Muscle layer of duodenum (tissue), 2 donors: ENCODE data around the gene ACAP2.
A peak's percentile ranks its signal among the peaks of the same experiment; 100 is the strongest.

Experiments used
- H3K27ac ChIP-seq: one replicate; pipeline ENCODE4 v1.7.0; 2013; ENCODE audit warnings: mild to moderate bottlenecking, low read length
- H3K27me3 ChIP-seq: one replicate; pipeline ENCODE4 v1.7.0; 2013; ENCODE audit warnings: low read depth, mild to moderate bottlenecking, control low read depth, low read length
- H3K36me3 ChIP-seq, 2 donors: one replicate each; pipeline ENCODE4 v1.7.0; 2013; ENCODE audit warnings: low read length in 2 of 2, control low read depth in 1 of 2, mild to moderate bottlenecking in 1 of 2; ENCODE audit not compliant: insufficient read depth in 2 of 2, control insufficient read depth in 1 of 2
- H3K4me1 ChIP-seq, 2 donors: one replicate each; pipeline ENCODE4 v1.7.0; 2013; ENCODE audit warnings: low read length in 2 of 2, mild to moderate bottlenecking in 2 of 2, control low read depth in 1 of 2, moderate library complexity in 1 of 2; ENCODE audit not compliant: insufficient read depth in 2 of 2, control insufficient read depth in 1 of 2
- H3K4me3 ChIP-seq, 2 donors: one replicate each; pipeline ENCODE4 v1.7.0; 2013; ENCODE audit warnings: low read length in 2 of 2, low read depth in 1 of 2, mild to moderate bottlenecking in 1 of 2
- H3K9me3 ChIP-seq, 2 donors: one replicate each; pipeline ENCODE4 v1.7.0; 2013; ENCODE audit warnings: low read length in 2 of 2, control low read depth in 1 of 2, mild to moderate bottlenecking in 1 of 2; ENCODE audit not compliant: control insufficient read depth in 1 of 2
- donor health status: healthy.

Gene ACAP2

DNA sequence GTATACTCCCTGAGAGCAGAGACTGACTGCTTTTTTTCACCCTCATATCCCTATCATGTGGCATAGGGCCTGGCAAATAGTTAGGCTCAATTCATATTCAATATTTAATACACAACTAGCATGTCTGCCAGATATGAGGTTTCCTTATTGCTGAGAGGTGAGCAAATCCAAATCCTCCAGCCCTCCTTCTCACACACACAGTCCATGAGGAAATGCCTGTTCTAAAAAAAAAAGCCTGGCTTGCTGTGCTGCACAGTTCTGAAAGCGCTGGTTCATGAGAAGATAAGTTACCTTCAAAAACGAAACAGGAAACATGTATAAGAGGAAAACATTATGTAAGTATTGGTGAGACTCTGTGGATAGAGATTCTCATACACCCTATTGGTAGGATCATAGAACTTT is 15.5 kb upstream of the ACAP2 start:
- peaks cover 3 to 4% of the 10 kb centered on the region in 2 donors for H3K4me1 ChIP-seq
- H3K27me3 ChIP-seq = no peaks in the 10 kb centered on the region
- H3K4me3 ChIP-seq = peak overlapping the region in 1 of 2 donors; percentile 27
- no peaks in the 10 kb centered on the region for H3K36me3 ChIP-seq
- H3K27ac ChIP-seq = peak overlapping the region; percentile 58
- no peaks in the 10 kb centered on the region for H3K9me3 ChIP-seq

DNA sequence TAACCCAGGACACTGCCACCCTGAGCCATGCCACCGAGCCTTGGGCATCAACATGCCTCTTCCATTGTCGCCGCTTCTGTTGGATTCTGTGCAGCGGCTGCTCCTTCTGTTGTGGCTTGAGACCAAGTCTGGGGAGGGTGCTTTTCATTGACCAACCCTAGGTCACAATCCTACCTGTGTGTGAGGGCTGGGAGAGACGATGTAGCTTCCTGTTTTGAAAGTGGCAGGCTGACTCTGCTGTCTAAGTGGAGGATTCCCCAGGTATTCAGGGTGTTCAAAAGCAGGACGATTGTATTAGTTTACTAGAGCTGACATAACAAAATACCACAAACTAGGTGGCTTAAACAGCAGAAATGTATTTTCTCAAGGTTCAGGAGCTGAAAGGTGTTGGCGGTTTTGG is 13.0 kb upstream of the ACAP2 start:
- Histone ChIP-seq H3K27ac (no peak overlapping the region), H3K36me3 (no peaks in the 10 kb centered on the region), H3K9me3 (no peaks in the 10 kb centered on the region), H3K4me1 (peaks cover 3 to 4% of the 10 kb centered on the region in 2 donors), H3K27me3 (no peaks in the 10 kb centered on the region), H3K4me3 (no peak overlapping the region)

GRCh38 chr3:195453236-195453635 is 10.4 kb upstream of the ACAP2 start:
- H3K9me3 ChIP-seq = no peaks in the 10 kb centered on the region
- peaks cover 3% of the 10 kb centered on the region in 2 donors for H3K4me1 ChIP-seq
- no peaks in the 10 kb centered on the region for H3K36me3 ChIP-seq
- H3K27me3 ChIP-seq = no peaks in the 10 kb centered on the region
- H3K4me3 ChIP-seq = no peak overlapping the region
- no peak overlapping the region for H3K27ac ChIP-seq

DNA sequence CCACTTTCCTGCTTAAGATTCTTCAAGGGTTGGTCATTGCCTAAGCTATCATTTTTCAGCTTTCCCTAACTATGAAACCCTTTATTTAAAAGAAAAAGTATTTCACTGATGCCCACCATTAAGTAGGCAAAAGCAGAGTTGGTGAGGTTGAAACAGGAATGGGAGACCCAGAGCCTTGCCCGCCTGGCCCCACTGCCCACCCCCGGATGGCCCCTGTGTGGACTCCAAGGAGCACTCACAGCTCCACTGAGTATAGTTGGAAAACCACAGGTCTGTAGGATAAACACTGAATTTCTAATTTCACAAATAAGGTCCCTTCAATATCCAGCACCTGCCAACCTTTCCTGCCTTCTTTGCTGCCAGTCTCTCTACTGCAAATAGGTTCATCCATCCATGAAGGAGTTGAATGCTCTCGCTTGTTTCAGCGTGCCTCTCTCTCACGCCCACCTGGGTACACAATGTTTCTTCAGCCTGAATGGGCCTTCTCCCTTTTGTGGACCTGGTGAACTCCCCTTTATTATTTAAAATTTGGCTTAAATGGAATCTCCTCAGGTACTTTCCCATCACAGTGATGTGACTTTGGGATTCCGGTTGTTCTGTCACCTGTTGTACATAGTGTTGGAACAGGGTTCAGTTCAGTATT is 8.7 kb upstream of the ACAP2 start:
- Histone ChIP-seq H3K4me3 (no peak overlapping the region), H3K4me1 (peaks cover 0 to 3% of the 10 kb centered on the region in 2 donors), H3K36me3 (no peaks in the 10 kb centered on the region), H3K27ac (no peak overlapping the region), H3K9me3 (no peaks in the 10 kb centered on the region), H3K27me3 (no peaks in the 10 kb centered on the region)

DNA sequence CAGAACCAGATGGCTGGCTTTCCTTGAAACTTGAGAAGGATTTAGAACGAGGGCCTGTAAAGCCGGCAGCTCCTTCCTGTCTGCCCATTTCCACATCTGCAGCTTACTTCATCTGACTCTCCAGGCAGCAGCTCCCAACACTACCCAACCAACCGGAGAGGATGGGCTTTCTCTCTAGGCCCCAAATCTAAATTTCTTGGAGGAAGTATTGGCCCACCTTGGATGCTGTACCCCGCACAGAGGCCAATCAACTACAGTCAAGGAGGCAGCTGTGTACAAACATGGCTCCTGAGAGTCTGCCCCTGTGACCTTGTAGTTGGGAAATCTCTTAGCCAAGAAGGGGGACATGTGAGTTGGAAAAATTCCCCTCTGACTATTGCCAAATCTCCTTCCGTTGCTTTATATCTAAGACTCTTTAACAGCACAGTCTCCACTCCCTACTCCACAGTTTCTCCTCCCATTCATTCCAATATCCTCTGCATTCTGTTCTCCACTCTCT is 8.0 kb upstream of the ACAP2 start:
- no peaks in the 10 kb centered on the region for H3K27me3 ChIP-seq
- H3K4me3 ChIP-seq = no peak overlapping the region
- H3K9me3 ChIP-seq = no peaks in the 10 kb centered on the region
- H3K27ac ChIP-seq = peak overlapping the region; percentile 40
- H3K4me1 ChIP-seq = peaks cover 0 to 3% of the 10 kb centered on the region in 2 donors
- H3K36me3 ChIP-seq = no peaks in the 10 kb centered on the region

DNA sequence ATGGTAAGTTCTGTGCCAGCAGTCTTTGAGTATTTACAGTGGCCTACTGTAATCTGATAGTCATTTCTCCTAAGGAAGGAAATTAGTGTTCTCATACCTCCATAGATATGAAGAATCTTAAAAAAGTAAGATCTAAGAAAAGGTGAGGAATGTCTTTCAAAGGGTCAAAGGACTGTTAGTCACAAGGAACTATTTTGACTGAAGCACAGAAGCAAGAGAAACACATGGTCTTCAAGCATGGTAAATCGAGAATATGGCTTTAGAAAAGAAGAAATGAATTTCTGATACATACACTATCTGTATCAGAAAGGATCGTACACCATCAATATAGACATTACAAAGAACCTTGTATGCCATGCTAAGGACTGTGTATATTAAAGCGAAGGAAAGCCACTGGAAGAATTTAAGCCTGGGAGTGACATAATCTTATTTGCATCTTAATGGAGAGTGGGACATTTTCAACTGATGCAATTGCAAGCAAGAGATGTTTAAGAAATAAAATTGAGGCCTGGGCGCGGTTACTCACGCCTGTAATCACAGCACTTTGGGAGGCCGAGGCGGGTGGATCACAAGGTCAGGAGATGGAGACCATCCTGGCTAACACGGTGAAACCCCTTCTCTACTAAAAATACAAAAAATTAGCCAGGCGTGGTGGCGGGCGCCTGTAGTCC is 5.5 kb upstream of the ACAP2 start:
- H3K4me1 ChIP-seq = peaks cover 0 to 7% of the 10 kb centered on the region in 2 donors
- H3K36me3 ChIP-seq = no peaks in the 10 kb centered on the region
- no peaks in the 10 kb centered on the region for H3K27me3 ChIP-seq
- no peaks in the 10 kb centered on the region for H3K9me3 ChIP-seq
- H3K4me3 ChIP-seq = no peak overlapping the region
- H3K27ac ChIP-seq = no peak overlapping the region

- Histone ChIP-seq H3K27me3 (no peaks in the 10 kb centered on the region), H3K9me3 (no peaks in the 10 kb centered on the region), H3K27ac (no peak overlapping the region), H3K4me1 (peaks cover 0 to 9% of the 10 kb centered on the region in 2 donors), H3K4me3 (no peak overlapping the region), H3K36me3 (no peaks in the 10 kb centered on the region)
Measured at GRCh38 chr3:195447201-195447600, 4.4 kb upstream of the ACAP2 start.

DNA sequence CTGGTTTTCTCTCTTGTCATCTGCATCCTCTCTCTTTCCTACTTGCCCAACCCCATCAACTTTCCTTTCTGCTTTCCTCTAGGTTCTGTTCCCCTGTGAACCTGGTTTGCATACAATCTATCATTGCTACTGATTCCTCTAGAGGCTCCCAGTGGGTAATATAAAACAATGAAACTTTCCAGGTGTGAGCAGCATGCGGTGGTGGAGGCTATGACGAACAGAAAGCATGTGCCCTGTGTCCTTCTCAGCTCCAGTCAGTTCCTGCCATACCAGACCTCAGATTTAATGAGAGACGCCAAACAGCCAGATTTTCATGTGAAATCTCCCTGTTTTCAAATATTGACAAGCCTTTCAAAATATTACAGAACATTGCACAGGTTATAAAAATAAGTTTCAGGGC is 3.5 kb upstream of the ACAP2 start:
- H3K9me3 ChIP-seq = no peaks in the 10 kb centered on the region
- peaks cover 0 to 10% of the 10 kb centered on the region in 2 donors for H3K4me1 ChIP-seq
- no peaks in the 10 kb centered on the region for H3K36me3 ChIP-seq
- H3K27ac ChIP-seq = no peak overlapping the region
- H3K4me3 ChIP-seq = no peak overlapping the region
- H3K27me3 ChIP-seq = no peaks in the 10 kb centered on the region

DNA sequence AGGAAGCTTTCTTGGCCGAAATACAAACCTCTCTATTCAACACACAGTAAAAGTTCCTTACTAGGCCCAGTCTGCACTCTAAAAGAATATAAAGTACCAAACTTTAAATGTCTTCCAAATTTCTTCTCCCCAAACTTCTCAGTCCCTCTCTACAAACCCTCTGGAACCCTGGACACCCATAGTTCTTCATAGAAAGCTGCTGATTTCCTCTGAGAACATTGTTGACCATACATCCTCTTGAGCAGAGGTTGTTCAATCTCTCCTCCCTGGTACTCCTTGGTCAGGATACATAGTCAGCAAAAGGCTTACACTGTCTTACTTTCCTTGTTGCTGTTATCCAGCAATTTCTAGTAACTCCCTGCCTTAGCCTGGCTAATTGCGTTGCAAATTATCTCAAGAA is 3.1 kb upstream of the ACAP2 start:
- Histone ChIP-seq H3K36me3 (no peaks in the 10 kb centered on the region), H3K27ac (no peak overlapping the region), H3K9me3 (no peaks in the 10 kb centered on the region), H3K4me1 (peaks cover under 1 to 15% of the 10 kb centered on the region in 2 donors), H3K27me3 (no peaks in the 10 kb centered on the region), H3K4me3 (no peak overlapping the region)

DNA sequence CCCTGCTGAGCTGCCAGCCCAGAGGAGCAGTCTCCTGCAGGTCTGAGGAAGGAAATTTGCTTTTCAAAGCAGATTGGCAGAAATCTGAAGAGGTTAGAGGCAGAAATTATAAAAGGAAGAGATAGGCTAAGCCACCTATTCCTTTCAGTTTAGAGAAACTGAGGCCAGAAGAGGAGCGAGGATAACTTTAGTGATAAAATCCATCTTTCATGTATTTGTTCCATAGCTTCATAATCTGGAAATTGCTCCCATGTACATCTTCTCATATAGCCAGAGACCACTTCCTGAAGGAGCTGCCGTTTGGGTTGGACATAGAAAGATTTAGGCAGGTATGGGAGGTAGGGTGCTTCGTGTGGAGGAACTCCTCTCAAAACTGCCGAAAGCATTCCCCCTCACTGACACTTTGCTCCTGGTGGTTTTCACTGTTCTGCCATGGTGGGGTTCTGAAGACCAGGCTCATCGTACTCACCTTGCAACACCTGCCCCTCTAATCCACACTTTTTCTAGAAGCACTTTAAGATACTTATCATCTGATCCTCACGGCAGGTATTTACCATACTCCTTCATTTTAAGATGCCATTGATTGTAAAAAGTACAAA is 670 bp upstream of the ACAP2 start:
- no peaks in the 10 kb centered on the region for H3K36me3 ChIP-seq
- H3K4me1 ChIP-seq = peaks cover 9 to 19% of the 10 kb centered on the region in 2 donors
- peak overlapping the region; percentile 56 for H3K27ac ChIP-seq
- H3K27me3 ChIP-seq = no peaks in the 10 kb centered on the region
- no peaks in the 10 kb centered on the region for H3K9me3 ChIP-seq
- H3K4me3 ChIP-seq = peak overlapping the region; percentile 49 to 55

- no peaks in the 10 kb centered on the region for H3K27me3 ChIP-seq
- peaks cover 9 to 19% of the 10 kb centered on the region in 2 donors for H3K4me1 ChIP-seq
- H3K27ac ChIP-seq = peak overlapping the region; percentile 92
- H3K9me3 ChIP-seq = no peaks in the 10 kb centered on the region
- H3K4me3 ChIP-seq = peak overlapping the region; percentile 80 to 96
- H3K36me3 ChIP-seq = no peaks in the 10 kb centered on the region
Measured at GRCh38 chr3:195441992-195442572, 738 bp downstream of the ACAP2 start.
